ENCODE data around the gene YIPF3.
"Not testable (repeated sequence)": the region's sequence is repeated elsewhere in the genome, so short reads cannot be mapped to it uniquely, and the experiment has no call there.

Gene YIPF3

GRCh38 chr6:43469947-43470346 is 46.8 kb downstream of the YIPF3 start:
- DNase-seq (ENCODE audit: low read depth, low spot score): no peak
- no peak overlapping the region for H3K4me3 ChIP-seq (ENCODE audit: low read length)

DNA sequence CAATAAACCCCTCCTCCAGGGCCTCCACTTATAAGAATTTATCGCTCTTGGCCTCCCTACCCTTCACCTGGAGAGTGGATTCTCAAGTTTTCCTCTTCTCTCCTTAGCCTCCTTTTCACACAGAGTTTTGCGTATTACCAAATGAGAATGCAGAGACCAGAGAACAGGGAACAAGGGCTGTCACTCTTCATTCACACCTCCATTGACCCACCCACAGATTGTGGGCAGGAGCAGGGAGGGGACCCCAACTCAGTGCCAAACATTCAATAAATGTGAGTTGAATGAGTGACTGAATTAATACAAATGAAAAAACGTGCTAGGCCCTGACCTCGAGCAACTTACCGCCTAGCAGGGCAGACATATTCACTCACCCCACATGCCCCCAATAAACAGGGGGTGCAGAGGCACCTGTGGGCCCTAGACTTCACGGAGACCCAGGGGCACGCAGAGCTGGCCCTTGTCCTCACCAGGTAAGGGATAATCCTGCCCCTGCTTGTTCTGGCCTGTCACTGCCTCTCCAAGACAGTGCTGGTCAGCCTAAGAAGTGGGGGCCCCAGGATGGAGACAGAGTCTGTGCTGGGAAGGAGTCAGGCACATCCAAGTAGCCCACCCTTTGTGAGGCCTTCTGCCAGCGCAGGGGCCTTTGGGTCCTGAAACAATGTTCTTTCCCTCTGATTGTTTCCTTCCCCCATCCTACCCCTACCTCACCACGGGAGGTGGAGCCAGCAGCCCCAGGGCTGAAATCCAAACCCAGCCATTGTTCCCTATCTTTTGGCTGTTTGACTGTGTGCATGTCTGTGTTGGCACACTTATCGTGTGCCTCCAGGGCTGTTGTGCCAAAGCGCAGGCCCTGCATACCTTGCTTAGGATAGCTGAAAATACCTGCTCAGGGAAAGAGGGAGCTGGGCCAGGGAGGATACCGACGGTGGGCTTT is 47.7 kb downstream of the YIPF3 start:
- DNase-seq (ENCODE audit: low read depth, low spot score): no peak
- no peak overlapping the region for H3K4me3 ChIP-seq (ENCODE audit: low read length)

GRCh38 chr6:43468240-43468639 is 48.5 kb downstream of the YIPF3 start:
- no peak for DNase-seq (ENCODE audit: low read depth, low spot score)
- no peak overlapping the region for H3K4me3 ChIP-seq (ENCODE audit: low read length)

DNA sequence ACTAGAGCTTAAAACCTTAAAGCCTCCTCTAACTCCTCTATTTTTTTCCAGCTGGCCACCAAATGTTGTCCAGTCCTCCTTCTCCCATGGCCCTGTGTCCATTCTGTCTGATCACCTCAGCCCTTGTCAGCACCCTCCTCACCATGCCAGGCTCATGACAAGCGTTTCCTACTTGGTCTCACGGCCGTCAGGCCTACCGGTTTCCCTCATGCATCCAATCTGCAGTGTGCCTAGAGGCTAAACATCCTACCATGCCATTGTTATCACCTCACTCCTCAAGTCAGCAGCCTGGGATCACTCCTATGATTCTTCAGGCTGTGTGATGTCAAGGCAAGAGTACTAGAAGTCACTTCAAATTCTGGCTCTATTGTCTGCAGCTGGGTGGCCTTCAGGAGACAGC is 49.0 kb downstream of the YIPF3 start:
- no peak overlapping the region for H3K4me3 ChIP-seq (ENCODE audit: low read length)
- no peak for DNase-seq (ENCODE audit: low read depth, low spot score)

DNA sequence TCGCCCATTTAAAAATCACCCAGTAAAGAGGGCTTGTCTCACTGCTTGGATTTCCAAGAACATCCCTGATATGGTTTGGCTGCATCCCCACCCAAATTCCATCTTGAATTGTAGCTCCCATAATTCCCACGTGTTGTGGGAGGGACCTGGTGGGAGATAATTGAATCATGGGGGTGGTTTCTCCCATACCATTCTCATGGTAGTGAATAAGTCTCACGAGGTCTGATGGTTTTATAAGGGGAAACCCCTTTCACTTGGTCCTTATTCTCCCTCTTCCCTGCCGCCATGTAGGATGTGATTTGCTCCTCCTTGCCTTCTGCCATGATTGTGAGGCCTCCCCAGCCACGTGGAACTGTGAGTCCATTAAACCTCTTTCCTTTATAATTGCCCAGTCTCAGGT is 49.5 kb downstream of the YIPF3 start:
- DNase-seq (ENCODE audit: low read depth, low spot score); H3K4me3 ChIP-seq (ENCODE audit: low read length): not testable (repeated sequence)

- DNase-seq (ENCODE audit: low read depth, low spot score): no peak
- no peak overlapping the region for H3K4me3 ChIP-seq (ENCODE audit: low read length)
These were observed 50.8 kb downstream of the YIPF3 start for GRCh38 chr6:43465948-43466347.

GRCh38 chr6:43464337-43464736 is 52.4 kb downstream of the YIPF3 start:
- DNase-seq (ENCODE audit: low read depth, low spot score): no peak
- no peak overlapping the region for H3K4me3 ChIP-seq (ENCODE audit: low read length)

GRCh38 chr6:43461936-43462335 is 54.8 kb downstream of the YIPF3 start:
- DNase-seq (ENCODE audit: low read depth, low spot score): no peak
- no peak overlapping the region for H3K4me3 ChIP-seq (ENCODE audit: low read length)

Measured in Jurkat, Clone E6-1 (cell line).